ENCODE results near the gene FKRP. TPM values are rescaled to one million over a fixed set of nuclear protein-coding genes. Genes with fewer than 3 reads are reported as not detected.
A peak's percentile ranks its signal among the peaks of the same experiment; 100 is the strongest.

FKRP gene
- total RNA-seq, 2 experiments from 2014 or later, result 16.9 to 20.5 TPM

- ChIA-PET POLR2A (no interaction called here), CTCF (interaction anchor here (0.7 to 1.7 kb wide), 8 partner anchors 10 to 108 kb away, joined by 3 to 10 read pairs (median 3); no protein-coding TSS in a partner anchor)
- no peaks in the 10 kb centered on the region for H3K9me3 Mint-ChIP-seq
- H3K4me1 Mint-ChIP-seq, result peaks cover 41% of the 10 kb centered on the region
- peaks cover 20% of the 10 kb centered on the region for H3K36me3 Mint-ChIP-seq (ENCODE audit: low read depth)
- no peaks in the 10 kb centered on the region for H3K27me3 Mint-ChIP-seq
- H3K4me3 Mint-ChIP-seq, result no peak overlapping the region
- H3K27ac Mint-ChIP-seq, result no peak overlapping the region
- DNase-seq, result no peak
Observed at GRCh38 chr19:46741447-46741846, 4.4 kb upstream of the FKRP start.

DNA sequence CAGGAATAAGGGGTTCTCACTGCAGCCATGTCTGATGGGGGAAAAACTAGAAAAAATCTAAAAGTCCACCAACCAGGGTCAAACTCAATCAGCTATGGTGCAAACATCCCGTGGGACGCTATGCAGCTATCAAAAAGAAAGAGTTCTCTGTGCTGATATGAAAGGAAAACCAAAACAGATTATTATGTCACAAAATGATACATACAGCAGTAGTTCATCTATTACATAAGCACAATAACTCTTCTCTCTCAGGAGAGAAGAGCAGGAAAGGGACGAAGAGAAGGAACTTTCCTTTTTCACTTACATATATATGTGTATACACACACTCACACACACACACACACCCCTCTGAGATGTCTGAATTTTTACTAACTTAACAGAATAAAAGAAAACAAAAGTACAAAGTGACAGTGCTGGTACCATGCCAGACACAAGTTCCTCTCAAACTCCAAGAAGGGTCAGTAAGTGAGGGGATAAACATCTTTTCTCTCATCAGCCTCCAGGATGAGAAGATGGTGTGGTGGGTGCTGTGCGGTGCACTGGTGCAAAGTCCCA lies 2.9 kb upstream of the FKRP start:
- Mint-ChIP-seq H3K27me3 (no peaks in the 10 kb centered on the region), H3K4me3 (no peak overlapping the region), H3K9me3 (no peaks in the 10 kb centered on the region), H3K27ac (no peak overlapping the region), H3K36me3 (ENCODE audit: low read depth) (peaks cover 10% of the 10 kb centered on the region), H3K4me1 (peaks cover 52% of the 10 kb centered on the region)
- POLR2A ChIA-PET, result no interaction called here
- CTCF ChIA-PET, result interaction anchor here (1.0 to 1.7 kb wide), 2 partner anchors 14 to 98 kb away, joined by 3 to 6 read pairs; no protein-coding TSS in a partner anchor
- DNase-seq, result no peak

GRCh38 chr19:46744005-46744691 lies 1.7 kb upstream of the FKRP start:
- H3K36me3 Mint-ChIP-seq (ENCODE audit: low read depth), result peaks cover 14% of the 10 kb centered on the region
- ChIA-PET CTCF (interaction anchor here (0.5 to 2.3 kb wide), 4 partner anchors 10 to 196 kb away, joined by 4 to 12 read pairs (median 6); no protein-coding TSS in a partner anchor), POLR2A (interaction anchor here (0.5 kb wide), 1 partner anchor 1027 kb away, joined by 4 read pairs; no protein-coding TSS in a partner anchor)
- peak overlapping the region; percentile 55 for H3K27ac Mint-ChIP-seq
- H3K9me3 Mint-ChIP-seq, result no peaks in the 10 kb centered on the region
- H3K4me3 Mint-ChIP-seq, result peak overlapping the region; percentile 93
- no peak for DNase-seq
- peaks cover 57% of the 10 kb centered on the region for H3K4me1 Mint-ChIP-seq
- no peaks in the 10 kb centered on the region for H3K27me3 Mint-ChIP-seq

GRCh38 chr19:46745030-46745429 lies 827 bp upstream of the FKRP start:
- ChIA-PET POLR2A (no interaction called here), CTCF (interaction anchor here (0.6 to 2.3 kb wide), 3 partner anchors 9 to 196 kb away, joined by 5 to 12 read pairs (median 6); no protein-coding TSS in a partner anchor)
- H3K9me3 Mint-ChIP-seq, result no peaks in the 10 kb centered on the region
- peaks cover 15% of the 10 kb centered on the region for H3K36me3 Mint-ChIP-seq (ENCODE audit: low read depth)
- no peak for DNase-seq
- peaks cover 58% of the 10 kb centered on the region for H3K4me1 Mint-ChIP-seq
- H3K27me3 Mint-ChIP-seq, result no peaks in the 10 kb centered on the region
- peak overlapping the region; percentile 91 for H3K27ac Mint-ChIP-seq
- peak overlapping the region; percentile 93 for H3K4me3 Mint-ChIP-seq

DNA sequence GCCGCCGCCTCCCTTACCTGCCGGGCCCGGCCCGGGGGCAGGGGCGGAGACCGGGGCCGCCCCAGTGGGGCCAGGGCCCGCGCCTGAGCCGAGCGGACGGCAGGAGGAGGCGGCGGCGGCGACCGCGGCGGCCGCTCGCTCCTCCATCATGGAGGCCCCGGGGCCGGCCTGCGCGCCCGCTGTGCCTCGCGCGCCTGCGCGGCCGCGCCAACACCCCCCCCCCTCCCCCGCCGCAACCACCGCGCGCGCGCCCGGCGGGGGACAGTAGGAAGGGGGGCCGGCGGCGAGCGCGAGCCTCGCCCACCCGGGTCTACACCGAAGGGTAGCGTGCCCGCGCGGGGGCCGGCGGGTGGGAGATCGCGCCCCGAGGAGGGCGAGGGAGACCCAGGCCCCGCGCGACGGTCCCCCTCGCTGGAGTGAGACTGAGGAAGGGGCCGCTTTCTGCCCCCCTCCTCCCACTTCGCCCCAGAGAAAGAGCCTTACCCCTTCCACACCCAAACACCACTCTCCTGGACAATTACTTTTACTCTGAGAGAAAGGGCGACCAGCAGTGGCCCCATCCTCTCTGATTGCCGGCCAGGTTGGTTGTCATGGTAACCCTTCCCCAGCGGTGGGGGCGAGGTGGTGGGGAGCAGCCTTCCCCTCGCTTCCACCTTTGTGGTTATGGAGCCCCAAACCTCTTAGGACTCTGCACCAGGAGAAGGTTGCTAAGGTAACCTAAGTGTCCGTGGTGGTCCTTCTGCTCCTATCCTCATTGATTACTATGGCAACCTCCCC lies 612 bp downstream of the FKRP start, which contains the start of gene STRN4:
TSS of gene STRN4 (minus strand) at position 170 of the 777 bp plus-strand sequence. CDS start at position 150, 20 bp downstream.
- POLR2A ChIA-PET, result no interaction called here
- H3K4me1 Mint-ChIP-seq, result peaks cover 52% of the 10 kb centered on the region

GRCh38 chr19:46748325-46749109 lies 2.7 kb downstream of the FKRP start:
- H3K4me3 Mint-ChIP-seq, result peak overlapping the region; percentile 38
- no peaks in the 10 kb centered on the region for H3K27me3 Mint-ChIP-seq
- no peak overlapping the region for H3K27ac Mint-ChIP-seq
- CTCF ChIA-PET, result interaction anchor here (0.6 to 1.5 kb wide), 4 partner anchors 18 to 1628 kb away, joined by 3 to 8 read pairs (median 7); no protein-coding TSS in a partner anchor
- DNase-seq, result peak; percentile 83
- H3K4me1 Mint-ChIP-seq, result peaks cover 39% of the 10 kb centered on the region
- POLR2A ChIA-PET, result interaction anchor here (0.7 kb wide), 1 partner anchor 92 kb away, joined by 3 read pairs; no protein-coding TSS in a partner anchor
- H3K36me3 Mint-ChIP-seq (ENCODE audit: low read depth), result peaks cover 6% of the 10 kb centered on the region
- H3K9me3 Mint-ChIP-seq, result no peaks in the 10 kb centered on the region

More for the DNA sequence above, 612 bp downstream of the FKRP start, which contains the start of gene STRN4:
- H3K27me3 Mint-ChIP-seq, result no peaks in the 10 kb centered on the region
- H3K9me3 Mint-ChIP-seq, result no peaks in the 10 kb centered on the region
- peak within 1 kb of the TSS; percentile 93 for H3K4me3 Mint-ChIP-seq
- DNase-seq, result peak; percentile 59
- peaks cover 15% of the 10 kb centered on the region for H3K36me3 Mint-ChIP-seq (ENCODE audit: low read depth)
- peak within 1 kb of the TSS; percentile 91 for H3K27ac Mint-ChIP-seq
- CTCF ChIA-PET, result no interaction called here

DNA sequence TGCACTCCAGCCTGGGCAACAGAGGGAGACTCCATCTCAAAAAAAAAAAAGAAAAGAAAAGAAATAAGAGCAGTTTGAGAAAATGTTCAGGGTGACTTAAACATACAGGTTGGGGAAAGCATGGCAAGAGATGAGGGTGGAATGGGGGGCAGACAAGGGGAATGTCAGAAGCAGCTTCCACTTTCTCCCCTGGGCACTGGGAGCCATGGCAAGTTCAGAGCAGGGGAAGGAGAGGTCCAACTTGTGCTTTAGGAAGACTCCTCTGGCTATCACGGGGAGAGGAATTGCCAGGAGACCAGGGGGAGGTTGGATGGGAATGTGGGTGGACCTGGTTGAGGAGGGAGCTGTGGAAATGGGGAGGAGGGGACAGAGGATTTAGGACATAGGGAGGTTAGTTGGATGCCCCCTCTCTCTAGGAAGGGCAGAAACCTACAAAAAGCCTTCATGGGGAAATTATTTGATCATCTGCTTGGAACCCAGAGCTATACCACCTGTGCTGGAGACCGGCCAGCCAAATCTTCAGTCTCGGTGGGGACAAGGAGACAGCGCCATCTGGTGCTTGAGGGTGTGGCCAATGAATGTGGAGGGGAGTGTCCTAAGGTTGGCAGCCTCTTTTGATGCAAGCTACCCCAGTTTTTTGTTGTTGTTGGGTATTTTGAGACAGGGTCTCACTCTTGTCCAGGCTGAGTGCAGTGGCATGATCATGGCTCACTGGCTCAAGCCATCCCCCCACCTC lies 7.7 kb downstream of the FKRP start:
- POLR2A ChIA-PET, result no interaction called here
- no peaks in the 10 kb centered on the region for H3K27me3 Mint-ChIP-seq

DNA sequence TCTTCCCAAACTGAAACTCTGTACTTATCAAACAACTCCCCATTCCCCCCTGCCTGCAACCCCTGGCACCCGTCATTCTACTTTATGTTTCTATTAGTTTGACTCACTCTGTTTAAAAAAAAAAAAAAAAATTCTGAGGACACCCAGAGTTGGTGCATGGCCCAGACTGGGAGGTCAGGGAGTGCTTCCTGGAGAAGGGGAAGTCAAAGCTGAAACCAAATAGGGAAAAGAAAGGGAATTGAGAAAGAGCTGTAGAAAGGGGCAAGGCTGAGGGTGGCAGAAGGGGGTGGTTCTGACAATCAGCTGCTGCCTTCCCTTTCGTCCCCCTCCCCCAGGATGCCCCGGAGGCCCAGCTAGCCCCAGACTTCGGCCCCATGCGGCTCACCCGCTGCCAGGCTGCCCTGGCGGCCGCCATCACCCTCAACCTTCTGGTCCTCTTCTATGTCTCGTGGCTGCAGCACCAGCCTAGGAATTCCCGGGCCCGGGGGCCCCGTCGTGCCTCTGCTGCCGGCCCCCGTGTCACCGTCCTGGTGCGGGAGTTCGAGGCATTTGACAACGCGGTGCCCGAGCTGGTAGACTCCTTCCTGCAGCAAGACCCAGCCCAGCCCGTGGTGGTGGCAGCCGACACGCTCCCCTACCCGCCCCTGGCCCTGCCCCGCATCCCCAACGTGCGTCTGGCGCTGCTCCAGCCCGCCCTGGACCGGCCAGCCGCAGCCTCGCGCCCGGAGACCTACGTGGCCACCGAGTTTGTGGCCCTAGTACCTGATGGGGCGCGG lies 9.4 kb downstream of the FKRP start:
- Mint-ChIP-seq H3K27ac (no peak overlapping the region), H3K36me3 (ENCODE audit: low read depth) (peaks cover 3% of the 10 kb centered on the region), H3K4me1 (peaks cover 16% of the 10 kb centered on the region), H3K27me3 (no peaks in the 10 kb centered on the region), H3K4me3 (no peak overlapping the region), H3K9me3 (no peaks in the 10 kb centered on the region)
- CTCF ChIA-PET, result interaction anchor here (0.6 to 4.0 kb wide), 8 partner anchors 11 to 94 kb away, joined by 3 to 35 read pairs (median 8); partner anchors contain the start of gene DACT3
- no peak for DNase-seq
- POLR2A ChIA-PET, result no interaction called here

More for the DNA sequence above, 7.7 kb downstream of the FKRP start:
- DNase-seq, result peak; percentile 83
- no peaks in the 10 kb centered on the region for H3K9me3 Mint-ChIP-seq
- H3K36me3 Mint-ChIP-seq (ENCODE audit: low read depth), result peaks cover 5% of the 10 kb centered on the region
- H3K27ac Mint-ChIP-seq, result no peak overlapping the region
- CTCF ChIA-PET, result interaction anchor here (0.5 to 5.1 kb wide), 24 partner anchors 9 to 245 kb away, joined by 3 to 42 read pairs (median 4); partner anchors contain the start of genes AP2S1, DACT3 and SLC1A5
- no peak overlapping the region for H3K4me3 Mint-ChIP-seq
- H3K4me1 Mint-ChIP-seq, result peaks cover 18% of the 10 kb centered on the region

- ChIA-PET POLR2A (no interaction called here), CTCF (interaction anchor here (0.6 to 4.0 kb wide), 4 partner anchors 51 to 448 kb away, joined by 3 to 35 read pairs (median 7); no protein-coding TSS in a partner anchor)
- no peaks in the 10 kb centered on the region for H3K9me3 Mint-ChIP-seq
- H3K4me3 Mint-ChIP-seq, result no peak overlapping the region
- H3K4me1 Mint-ChIP-seq, result peaks cover 16% of the 10 kb centered on the region
- peaks cover 3% of the 10 kb centered on the region for H3K36me3 Mint-ChIP-seq (ENCODE audit: low read depth)
- H3K27ac Mint-ChIP-seq, result no peak overlapping the region
- no peaks in the 10 kb centered on the region for H3K27me3 Mint-ChIP-seq
- no peak for DNase-seq
Observed at GRCh38 chr19:46755853-46756543, 10.1 kb downstream of the FKRP start.

DNA sequence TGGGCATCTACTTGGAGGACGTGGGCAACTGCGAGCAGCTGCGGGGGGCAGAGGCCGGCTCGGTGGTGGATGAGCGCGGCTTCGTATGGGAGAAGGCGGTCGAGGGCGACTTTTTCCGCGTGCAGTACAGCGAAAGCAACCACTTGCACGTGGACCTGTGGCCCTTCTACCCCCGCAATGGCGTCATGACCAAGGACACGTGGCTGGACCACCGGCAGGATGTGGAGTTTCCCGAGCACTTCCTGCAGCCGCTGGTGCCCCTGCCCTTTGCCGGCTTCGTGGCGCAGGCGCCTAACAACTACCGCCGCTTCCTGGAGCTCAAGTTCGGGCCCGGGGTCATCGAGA lies 10.7 kb downstream of the FKRP start:
- no peak overlapping the region for H3K27ac Mint-ChIP-seq
- no peak overlapping the region for H3K4me3 Mint-ChIP-seq
- peaks cover 16% of the 10 kb centered on the region for H3K4me1 Mint-ChIP-seq
- POLR2A ChIA-PET, result no interaction called here
- H3K9me3 Mint-ChIP-seq, result no peaks in the 10 kb centered on the region
- CTCF ChIA-PET, result interaction anchor here (0.6 to 4.0 kb wide), 4 partner anchors 14 to 449 kb away, joined by 3 to 35 read pairs (median 6); no protein-coding TSS in a partner anchor
- H3K36me3 Mint-ChIP-seq (ENCODE audit: low read depth), result peaks cover 3% of the 10 kb centered on the region
- no peaks in the 10 kb centered on the region for H3K27me3 Mint-ChIP-seq
- DNase-seq, result no peak
